ENCODE results near the gene TEDC2. TPM values are rescaled to one million over a fixed set of nuclear protein-coding genes. Genes with fewer than 3 reads are reported as not detected.
"Not testable (repeated sequence)": the region's sequence is repeated elsewhere in the genome, so short reads cannot be mapped to it uniquely, and the experiment has no call there.

Gene TEDC2
- total RNA-seq, 2 donors from 2014 or later: 2.4 to 24.0 TPM

GRCh38 chr16:2475413-2476344 is 15.8 kb downstream of the TEDC2 start:
- peak overlapping the region; percentile 70 to 81 for H3K9ac ChIP-seq (ENCODE audit: low read depth in 2 of 2, low read length in 2 of 2)
- H3K27me3 ChIP-seq: peaks cover 30% of the 10 kb centered on the region
- no peak for TF ChIP-seq CTCF (IDR thresholded peaks at IDR 0.05)
- H3K4me1 ChIP-seq: peaks cover 17% of the 10 kb centered on the region
- intact Hi-C loops (cut with DNase I): no loop called here
- DNase-seq: no peak
- H3K36me3 ChIP-seq: no peaks in the 10 kb centered on the region
- no peak overlapping the region for H3K27ac ChIP-seq
- H3K9me3 ChIP-seq: no peaks in the 10 kb centered on the region
- H3K4me3 ChIP-seq: peak overlapping the region; percentile 70

- H3K4me1 ChIP-seq: peaks cover 17% of the 10 kb centered on the region
- no peak overlapping the region for H3K4me3 ChIP-seq
- no peak overlapping the region for H3K9ac ChIP-seq (ENCODE audit: low read depth in 2 of 2, low read length in 2 of 2)
- DNase-seq: no peak
- TF ChIP-seq CTCF (IDR thresholded peaks at IDR 0.05): no peak
- H3K9me3 ChIP-seq: no peaks in the 10 kb centered on the region
- H3K27ac ChIP-seq: no peak overlapping the region
- intact Hi-C loops (cut with DNase I): no loop called here
- H3K36me3 ChIP-seq: no peaks in the 10 kb centered on the region
- peaks cover 23% of the 10 kb centered on the region for H3K27me3 ChIP-seq
These were observed 16.4 kb downstream of the TEDC2 start for GRCh38 chr16:2476345-2476720.

- Histone ChIP-seq H3K4me3 (no peak overlapping the region), H3K27me3 (peaks cover 19% of the 10 kb centered on the region), H3K9ac (ENCODE audit: low read depth in 2 of 2, low read length in 2 of 2) (no peak overlapping the region), H3K9me3 (no peaks in the 10 kb centered on the region), H3K36me3 (no peaks in the 10 kb centered on the region), H3K27ac (no peak overlapping the region), H3K4me1 (peaks cover 13% of the 10 kb centered on the region)
- intact Hi-C loops (cut with DNase I): no loop called here
- DNase-seq: no peak
- TF ChIP-seq CTCF (IDR thresholded peaks at IDR 0.05): no peak
These were observed 16.8 kb downstream of the TEDC2 start for GRCh38 chr16:2476741-2477140.

- H3K4me1 ChIP-seq: peaks cover 10% of the 10 kb centered on the region
- intact Hi-C loops (cut with DNase I): no loop called here
- H3K9ac ChIP-seq (ENCODE audit: low read depth in 2 of 2, low read length in 2 of 2): no peak overlapping the region
- H3K9me3 ChIP-seq: no peaks in the 10 kb centered on the region
- H3K36me3 ChIP-seq: no peaks in the 10 kb centered on the region
- H3K27ac ChIP-seq: no peak overlapping the region
- H3K4me3 ChIP-seq: no peak overlapping the region
- H3K27me3 ChIP-seq: peaks cover 14% of the 10 kb centered on the region
- no peak for TF ChIP-seq CTCF (IDR thresholded peaks at IDR 0.05)
- DNase-seq: no peak
These were observed 17.4 kb downstream of the TEDC2 start for GRCh38 chr16:2477327-2477726.

GRCh38 chr16:2478279-2478678 is 18.4 kb downstream of the TEDC2 start:
- no peaks in the 10 kb centered on the region for H3K36me3 ChIP-seq
- intact Hi-C loops (cut with DNase I): no loop called here
- H3K27ac ChIP-seq: no peak overlapping the region
- no peak for DNase-seq
- no peaks in the 10 kb centered on the region for H3K9me3 ChIP-seq
- H3K4me3 ChIP-seq: no peak overlapping the region
- peaks cover 4% of the 10 kb centered on the region for H3K27me3 ChIP-seq
- no peak for TF ChIP-seq CTCF (IDR thresholded peaks at IDR 0.05)
- peaks cover 13% of the 10 kb centered on the region for H3K4me1 ChIP-seq
- H3K9ac ChIP-seq (ENCODE audit: low read depth in 2 of 2, low read length in 2 of 2): no peak overlapping the region

GRCh38 chr16:2479996-2480395 is 20.1 kb downstream of the TEDC2 start:
- H3K27ac ChIP-seq; intact Hi-C loops (cut with DNase I); DNase-seq; H3K27me3 ChIP-seq; H3K4me3 ChIP-seq; H3K9me3 ChIP-seq; H3K36me3 ChIP-seq; H3K9ac ChIP-seq (ENCODE audit: low read depth in 2 of 2, low read length in 2 of 2): not testable (repeated sequence)
- peaks cover 10% of the 10 kb centered on the region for H3K4me1 ChIP-seq

Measured in colonic mucosa (tissue), 4 donors.